Common myeloid progenitor, CD34-positive (primary cell): ENCODE results near the gene LRRC28.

ENCODE experiments used
- CTCF ChIA-PET: fragments of 350-600 bp; sonication (Branson Sonifier 250); formaldehyde crosslinking; loops from one replicate; lab custom pipeline; 2021; ENCODE audit warnings: antibody characterized with exemption; lab: Charles Lee
- POLR2A ChIA-PET: fragments of 350-600 bp; sonication (Branson Sonifier 250); formaldehyde crosslinking; loops from one replicate; lab custom pipeline; 2021; ENCODE audit warnings: antibody characterized with exemption; lab: Charles Lee
- DNase-seq, 3 donors: peaks; one replicate each; pipeline versions ENCODE4 v3.0.0 to v3.0.0-alpha.2; 2013
- H3K27ac ChIP-seq, 2 experiments: 1 replicate in 1 of 2; 2 replicates in 1 of 2; pipeline ENCODE4 v1.7.0; 2013; ENCODE audit warnings: inconsistent platforms in 2 of 2, low read length in 2 of 2, mild to moderate bottlenecking in 2 of 2, low read depth in 1 of 2, moderate library complexity in 1 of 2; ENCODE audit not compliant: severe bottlenecking in 2 of 2, insufficient read depth in 1 of 2, poor library complexity in 1 of 2
- H3K27me3 ChIP-seq, 5 experiments: replicated peaks in 2 of 5; 1 replicate in 3 of 5; 2 replicates in 2 of 5; pipeline versions ENCODE4 v1.6.1 to v1.7.0; 2013; ENCODE audit warnings: low read length in 4 of 5, mild to moderate bottlenecking in 2 of 5, moderate library complexity in 2 of 5, inconsistent platforms in 1 of 5; ENCODE audit not compliant: insufficient read depth in 5 of 5, control insufficient read depth in 4 of 5
- H3K36me3 ChIP-seq, 4 experiments: 1 replicate in 2 of 4; 2 replicates in 2 of 4; pipeline versions ENCODE4 v1.6.1 to v1.7.0; 2013; ENCODE audit warnings: low read length in 3 of 4, control low read depth in 1 of 4, mild to moderate bottlenecking in 1 of 4; ENCODE audit not compliant: control insufficient read depth in 4 of 4, insufficient read depth in 4 of 4
- H3K4me1 ChIP-seq, 4 experiments: 1 replicate in 3 of 4; 2 replicates in 1 of 4; pipeline versions ENCODE4 v1.6.1 to v1.7.1; 2013; ENCODE audit warnings: low read length in 3 of 4, mild to moderate bottlenecking in 3 of 4, control low read depth in 1 of 4, inconsistent platforms in 1 of 4, moderate library complexity in 1 of 4; ENCODE audit not compliant: control insufficient read depth in 4 of 4, insufficient read depth in 4 of 4; ENCODE audit errors: control extremely low read depth in 1 of 4
- H3K4me3 ChIP-seq, 7 experiments: 1 replicate in 4 of 7; 2 replicates in 3 of 7; pipeline versions ENCODE4 v1.5.1 to v1.7.0; 2013; ENCODE audit warnings: mild to moderate bottlenecking in 7 of 7, low read length in 6 of 7, moderate library complexity in 6 of 7, inconsistent platforms in 2 of 7, low read depth in 2 of 7, control low read depth in 1 of 7; ENCODE audit not compliant: insufficient read depth in 4 of 7, control insufficient read depth in 1 of 7; ENCODE audit errors: extremely low read depth in 1 of 7
- H3K9me3 ChIP-seq, 5 experiments: 1 replicate in 4 of 5; 2 replicates in 1 of 5; pipeline versions ENCODE4 v1.6.1 to v1.7.1; 2013; ENCODE audit warnings: low read length in 4 of 5, mild to moderate bottlenecking in 2 of 5, inconsistent platforms in 1 of 5, low read depth in 1 of 5, moderate library complexity in 1 of 5; ENCODE audit not compliant: control insufficient read depth in 4 of 5, insufficient read depth in 2 of 5; ENCODE audit errors: control extremely low read depth in 1 of 5
- WGBS: methylation state at CpG from one replicate; pipeline ENCODE4 v1.1.5; 2013; ENCODE audit not compliant: insufficient coverage; 5-methylcytosine and 5-hydroxymethylcytosine counted together

The LRRC28 gene

DNA sequence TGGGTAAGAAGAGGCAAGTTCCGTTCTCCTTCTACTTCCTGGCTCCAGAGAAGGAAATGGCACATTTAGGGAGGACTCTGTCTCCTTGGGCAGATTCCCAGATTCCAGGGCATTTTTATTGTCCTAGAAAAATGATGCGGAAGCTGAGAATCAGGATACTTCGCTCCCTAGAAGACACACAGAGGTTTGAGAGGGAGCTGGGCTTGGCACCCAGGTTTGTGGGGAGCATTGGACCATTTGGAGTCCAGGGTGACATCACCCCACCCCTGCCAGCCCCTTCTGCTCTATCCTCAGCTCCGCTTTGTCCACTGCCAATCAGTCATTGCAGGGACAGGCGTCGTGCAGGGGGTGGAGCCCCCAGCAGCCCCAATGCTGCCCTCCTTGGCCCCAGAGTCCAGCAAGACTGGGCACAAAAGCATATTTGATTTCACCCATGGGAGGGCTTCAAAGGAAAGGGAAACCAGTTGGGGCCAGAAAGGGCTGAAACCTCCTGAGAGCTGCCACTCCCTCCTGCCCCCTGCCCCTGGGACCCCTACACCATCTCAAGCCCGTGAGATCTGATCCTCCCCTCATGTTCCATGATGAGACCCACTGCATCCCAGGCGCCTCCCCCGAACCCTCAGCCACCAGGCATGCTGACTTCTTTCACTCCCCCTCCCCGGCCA is 184.7 kb downstream of the LRRC28 start:
- Histone ChIP-seq H3K4me1 (peaks cover 0 to 14% (median 0%) of the 10 kb centered on the region in 4 experiments), H3K27me3 (peaks cover 0 to 29% (median 0%) of the 10 kb centered on the region in 5 experiments), H3K36me3 (no peaks in the 10 kb centered on the region), H3K9me3 (no peaks in the 10 kb centered on the region), H3K27ac (no peak overlapping the region), H3K4me3 (no peak overlapping the region)
- ChIA-PET POLR2A (no interaction called here), CTCF (interaction anchor here (1.1 kb wide), 1 partner anchor 43 kb away, joined by 3 read pairs; no protein-coding TSS in a partner anchor)
- no peak for DNase-seq
- WGBS = 99% methylated on average over 7 of the region's 10 CpGs

DNA sequence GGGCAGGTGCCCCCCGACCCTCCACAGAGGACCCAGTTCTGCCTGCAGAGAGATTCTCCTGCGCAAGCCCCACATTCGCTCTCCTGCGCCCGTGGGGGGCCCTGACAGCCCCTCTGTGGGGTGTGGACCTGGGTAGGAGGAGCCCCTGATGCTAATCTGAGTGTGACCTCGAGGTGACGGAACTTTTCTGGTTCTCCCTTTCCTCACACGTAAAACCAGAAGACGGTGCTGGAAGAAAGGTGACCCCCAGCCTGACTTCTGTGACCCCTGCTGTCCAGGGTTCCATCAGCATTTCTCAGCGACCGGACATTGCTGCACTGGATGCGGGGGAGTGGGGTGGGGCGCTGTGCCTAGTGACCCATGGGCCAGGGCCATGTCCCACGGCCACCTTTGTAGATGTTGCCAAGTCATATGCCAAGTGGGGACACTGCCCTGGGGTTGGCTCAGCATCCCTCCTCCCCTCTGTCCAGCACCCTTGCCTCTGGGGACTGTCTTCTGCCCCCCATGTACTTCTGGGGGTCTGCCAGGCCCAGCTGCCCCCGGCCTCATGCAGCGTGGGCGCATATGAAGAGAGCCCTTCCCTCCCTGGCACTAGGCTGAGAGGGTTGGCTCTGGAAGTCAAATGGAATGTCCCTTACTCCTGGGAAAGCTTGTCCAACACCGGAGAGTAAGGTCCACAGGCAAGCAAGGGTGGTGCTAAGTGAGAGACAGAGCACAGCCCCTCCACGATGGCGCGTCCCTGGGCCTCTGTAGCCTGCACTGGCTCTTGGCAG is 185.4 kb downstream of the LRRC28 start:
- Histone ChIP-seq H3K27me3 (peaks cover 0 to 29% (median 0%) of the 10 kb centered on the region in 5 experiments), H3K4me3 (no peak overlapping the region), H3K36me3 (no peaks in the 10 kb centered on the region), H3K4me1 (peaks cover 0 to 14% (median 0%) of the 10 kb centered on the region in 4 experiments), H3K27ac (no peak overlapping the region), H3K9me3 (no peaks in the 10 kb centered on the region)
- ChIA-PET POLR2A (no interaction called here), CTCF (no interaction called here)
- DNase-seq = no peak
- WGBS = 97% methylated on average over 14 of the region's 21 CpGs

DNA sequence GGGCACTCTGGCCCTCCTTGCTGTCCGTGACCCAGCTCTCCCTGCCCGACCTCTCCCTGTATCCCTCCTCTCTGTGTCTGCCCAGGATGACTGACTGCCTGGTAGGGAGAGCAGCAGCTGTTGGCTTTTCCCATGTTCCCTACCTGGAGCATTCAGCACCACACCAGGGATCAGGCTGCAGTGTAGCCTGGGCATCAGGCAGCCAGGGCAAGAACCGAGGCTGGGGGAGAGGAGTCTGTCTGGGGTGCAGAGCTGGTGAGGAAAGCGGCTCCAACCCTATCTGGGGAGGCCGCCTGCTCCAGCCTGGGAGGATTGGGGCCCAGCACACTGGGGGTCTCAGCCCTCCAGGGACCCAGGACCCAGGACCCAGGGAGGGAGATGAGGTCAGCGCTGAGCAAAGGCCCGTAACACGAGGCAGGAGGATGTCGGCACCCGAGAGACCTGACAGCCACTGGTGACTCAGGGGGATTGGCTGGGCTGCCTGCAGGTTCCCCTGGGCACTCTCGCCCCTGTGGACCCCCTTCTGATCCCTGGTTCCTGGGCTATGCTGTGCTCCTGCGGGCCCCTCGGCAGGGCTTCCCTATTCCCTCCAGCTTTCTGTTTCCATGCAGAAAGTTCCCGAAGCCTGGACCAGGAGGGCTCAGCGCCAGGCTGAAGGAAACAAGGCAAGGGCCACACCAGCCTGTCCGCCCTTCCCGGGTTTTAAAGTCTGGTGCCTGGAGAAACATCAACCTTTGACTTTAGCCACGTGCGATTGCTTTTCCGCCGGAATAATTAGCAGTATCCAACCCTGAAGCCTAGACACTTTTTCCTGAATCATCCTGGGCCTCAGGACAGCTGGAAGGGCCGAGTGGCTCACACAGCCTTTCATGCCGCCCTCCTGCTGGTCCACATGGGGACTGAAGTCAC is 186.3 kb downstream of the LRRC28 start:
- H3K4me1 ChIP-seq = peaks cover 0 to 14% (median 2%) of the 10 kb centered on the region in 4 experiments
- H3K9me3 ChIP-seq = no peaks in the 10 kb centered on the region
- H3K27me3 ChIP-seq = peaks cover 0 to 29% (median 0%) of the 10 kb centered on the region in 5 experiments
- no peak overlapping the region for H3K4me3 ChIP-seq
- H3K27ac ChIP-seq = no peak overlapping the region
- WGBS = 95% methylated on average over 23 of the region's 23 CpGs
- ChIA-PET POLR2A (no interaction called here), CTCF (no interaction called here)
- no peaks in the 10 kb centered on the region for H3K36me3 ChIP-seq
- DNase-seq = no peak

DNA sequence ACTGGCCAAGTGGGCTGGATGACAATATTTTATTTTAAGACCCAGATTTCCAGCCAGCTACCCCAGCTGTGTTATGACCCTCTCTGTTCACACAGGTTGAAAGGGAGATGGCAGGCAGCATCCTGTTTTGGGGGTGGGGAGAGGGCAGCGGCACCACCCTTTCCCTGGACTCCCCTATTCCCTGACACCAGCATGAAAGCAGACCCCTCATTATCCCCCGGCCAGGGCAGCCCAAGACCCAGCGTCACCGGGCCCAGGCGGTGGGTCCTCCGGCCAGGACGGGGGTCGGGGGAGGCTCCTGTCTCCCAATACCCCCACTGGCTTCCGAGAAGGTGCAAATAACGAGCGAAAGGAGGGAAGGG is 186.9 kb downstream of the LRRC28 start:
- no peaks in the 10 kb centered on the region for H3K9me3 ChIP-seq
- CTCF ChIA-PET = no interaction called here
- H3K4me3 ChIP-seq = no peak overlapping the region
- peaks cover 0 to 9% (median 2%) of the 10 kb centered on the region in 4 experiments for H3K4me1 ChIP-seq
- H3K27me3 ChIP-seq = peaks cover 0 to 32% (median 0%) of the 10 kb centered on the region in 5 experiments
- no peak for DNase-seq
- H3K36me3 ChIP-seq = no peaks in the 10 kb centered on the region
- 100% methylated on average over 2 of the region's 11 CpGs for WGBS
- H3K27ac ChIP-seq = no peak overlapping the region
- POLR2A ChIA-PET = no interaction called here

GRCh38 chr15:99438691-99439523 is 187.6 kb downstream of the LRRC28 start:
- Histone ChIP-seq H3K9me3 (no peaks in the 10 kb centered on the region), H3K4me3 (no peak overlapping the region), H3K4me1 (peaks cover 0 to 9% (median 2%) of the 10 kb centered on the region in 4 experiments), H3K27ac (no peak overlapping the region), H3K27me3 (peaks cover 0 to 31% (median 0%) of the 10 kb centered on the region in 5 experiments), H3K36me3 (no peaks in the 10 kb centered on the region)
- WGBS = 89% methylated on average over 21 of the region's 24 CpGs
- DNase-seq = no peak
- POLR2A ChIA-PET = no interaction called here
- CTCF ChIA-PET = interaction anchor here (0.6 to 0.9 kb wide), 3 partner anchors 41 to 157 kb away, joined by 3 to 4 read pairs (median 3); no protein-coding TSS in a partner anchor

DNA sequence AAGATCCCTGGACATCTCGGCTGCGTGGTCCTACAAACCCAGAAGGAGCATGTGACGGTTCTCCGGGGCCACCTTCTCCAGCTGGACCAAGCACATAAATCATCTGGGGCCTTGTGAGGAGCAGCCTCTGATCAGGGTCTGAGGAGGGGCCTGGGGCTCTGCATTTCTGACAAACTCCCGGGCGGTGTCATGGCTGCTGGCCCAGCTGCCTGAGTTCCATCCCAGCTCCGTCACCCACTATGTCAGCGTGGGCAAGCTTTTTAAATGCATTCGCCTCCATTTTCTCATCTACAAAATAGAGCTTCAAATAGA is 188.2 kb downstream of the LRRC28 start:
- Histone ChIP-seq H3K36me3 (no peaks in the 10 kb centered on the region), H3K9me3 (no peaks in the 10 kb centered on the region), H3K4me1 (peaks cover 0 to 13% (median 4%) of the 10 kb centered on the region in 4 experiments), H3K27me3 (peaks cover 0 to 25% (median 0%) of the 10 kb centered on the region in 5 experiments), H3K4me3 (no peak overlapping the region), H3K27ac (no peak overlapping the region)
- DNase-seq = no peak
- CTCF ChIA-PET = interaction anchor here (0.6 to 0.9 kb wide), 3 partner anchors 40 to 157 kb away, joined by 3 to 4 read pairs (median 3); no protein-coding TSS in a partner anchor
- WGBS = 100% methylated on average over 6 of the region's 9 CpGs
- POLR2A ChIA-PET = no interaction called here
